ENCODE measurements around the gene NAPA.
A peak's percentile ranks its signal among the peaks of the same experiment; 100 is the strongest.

Gene NAPA

DNA sequence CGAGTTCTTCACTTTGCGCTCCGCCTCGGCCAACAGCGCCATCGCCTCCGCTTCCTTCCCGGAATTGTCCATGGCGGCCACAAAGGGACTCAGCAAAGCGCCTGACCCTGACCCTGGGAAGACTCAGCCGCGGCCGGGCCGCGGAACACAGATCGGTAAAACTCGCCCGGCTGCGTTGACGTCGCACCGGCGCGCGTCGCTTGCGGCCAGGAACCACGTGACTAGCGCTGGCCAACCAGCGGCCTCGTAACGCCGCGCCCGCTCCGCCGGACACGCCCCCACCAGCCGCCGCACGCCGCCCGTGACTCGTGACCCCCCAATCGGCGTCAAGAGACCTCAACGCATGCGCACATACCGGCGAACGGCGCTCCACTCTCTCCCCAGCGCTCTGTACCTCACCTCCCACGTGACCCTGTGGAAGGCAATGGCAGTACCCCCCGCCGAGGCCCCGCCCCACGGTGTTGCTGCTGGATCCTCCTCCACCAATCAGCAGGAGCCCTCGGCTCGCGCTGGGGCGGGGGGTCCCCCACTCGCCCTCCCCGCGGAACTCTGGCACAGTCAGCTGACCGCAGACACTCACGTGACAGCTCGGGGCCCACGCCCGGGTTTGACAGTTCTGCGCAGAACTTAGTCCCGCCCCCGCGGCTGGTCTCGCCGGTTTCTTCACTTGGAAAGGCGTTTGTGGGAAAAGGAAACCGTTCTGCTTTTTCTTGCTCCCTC is at the start of gene NAPA:
Gene NAPA, minus strand, starts transcription at position 195 of the 720 bp plus-strand sequence. Its CDS starts 123 bp downstream, at position 72.
- peak; percentile 100 for DNase-seq

DNA sequence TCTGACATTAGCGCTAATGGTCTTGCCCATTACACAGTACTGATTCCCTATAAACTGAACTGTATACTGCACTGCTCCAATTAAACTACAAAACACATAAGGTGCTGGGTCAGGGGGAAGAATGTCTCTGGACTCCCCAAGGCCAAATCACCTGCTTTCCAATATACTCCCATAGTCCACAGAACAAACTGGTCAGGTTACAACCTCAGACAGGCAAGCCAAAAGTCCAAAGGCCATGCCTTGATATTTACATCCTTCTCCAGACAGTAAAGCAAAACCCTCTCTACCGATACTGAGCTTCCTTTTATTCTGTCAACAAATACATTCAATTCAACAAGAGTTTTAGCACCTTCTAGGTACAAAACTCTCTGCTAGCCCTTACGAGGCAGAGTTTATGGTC is 49.2 kb upstream of the NAPA start:
- DNase-seq, result no peak

DNA sequence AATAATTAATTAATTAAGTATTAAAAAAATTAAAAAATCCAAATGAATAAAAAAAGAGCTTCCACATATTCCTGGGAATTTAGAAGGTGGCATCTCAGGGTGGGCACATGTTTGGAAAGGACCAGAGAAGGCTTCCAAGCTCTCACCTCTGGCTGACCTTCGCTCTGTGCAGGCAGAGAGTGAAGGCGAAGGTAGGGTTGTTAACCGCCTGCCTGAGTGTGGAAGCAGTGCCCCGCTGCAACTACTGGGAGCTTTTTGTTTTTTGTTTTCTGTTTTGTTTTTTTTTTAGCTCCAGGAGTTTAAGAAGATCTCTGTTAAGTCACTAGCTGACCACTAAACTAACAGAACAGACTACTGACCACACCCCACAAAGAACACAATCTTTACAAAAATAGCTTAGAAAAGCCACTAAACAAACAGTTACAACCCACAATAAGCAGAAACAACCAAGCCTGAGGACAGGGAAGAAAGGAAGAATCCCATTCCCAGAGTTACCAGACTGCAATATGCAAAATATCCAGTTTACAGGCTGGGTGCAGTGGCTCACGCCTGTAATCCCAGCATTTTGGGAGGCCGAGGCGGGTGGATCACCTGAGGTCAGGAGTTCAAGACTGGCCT is 46.7 kb upstream of the NAPA start:
- no peak for DNase-seq

DNA sequence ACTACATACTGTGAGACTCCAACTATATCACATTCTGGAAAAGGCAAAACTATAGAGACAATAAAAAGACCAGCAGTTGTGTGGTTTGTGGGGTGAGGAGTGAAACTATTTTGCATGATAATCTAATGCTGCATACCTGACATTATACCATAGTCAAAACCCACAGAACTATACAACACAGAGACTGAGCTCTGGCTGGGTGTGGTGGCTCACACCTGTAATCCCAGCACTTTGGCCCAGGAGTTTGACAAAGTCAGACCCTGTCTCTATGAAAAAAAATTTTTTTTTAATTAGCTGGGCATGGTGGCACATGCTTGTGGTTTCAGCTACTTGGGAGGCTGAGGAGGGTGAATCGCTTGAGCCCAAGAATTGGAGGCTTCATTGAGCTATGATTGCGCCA is 46.1 kb upstream of the NAPA start:
- no peak for DNase-seq

DNA sequence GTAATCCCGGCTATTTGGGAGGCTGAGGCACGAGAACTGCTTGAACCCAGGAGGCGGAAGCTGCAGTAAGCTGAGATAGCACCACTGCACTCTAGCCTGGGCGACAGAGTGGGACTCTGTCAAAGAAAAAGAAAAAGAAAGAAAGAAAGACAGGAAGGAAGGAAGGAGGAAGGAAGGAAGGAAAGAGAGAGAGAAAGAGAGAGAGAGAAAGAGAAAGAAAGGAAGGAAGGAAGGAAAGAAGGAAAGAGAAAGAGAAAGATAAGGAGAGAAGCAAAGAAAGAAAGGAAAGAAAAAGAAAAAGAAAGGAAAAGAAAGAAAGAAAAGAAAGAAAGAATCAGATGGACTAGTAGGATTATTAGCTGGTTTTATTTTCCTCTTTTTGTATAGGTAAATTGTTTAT is 35.3 kb upstream of the NAPA start:
- no peak for DNase-seq

DNA sequence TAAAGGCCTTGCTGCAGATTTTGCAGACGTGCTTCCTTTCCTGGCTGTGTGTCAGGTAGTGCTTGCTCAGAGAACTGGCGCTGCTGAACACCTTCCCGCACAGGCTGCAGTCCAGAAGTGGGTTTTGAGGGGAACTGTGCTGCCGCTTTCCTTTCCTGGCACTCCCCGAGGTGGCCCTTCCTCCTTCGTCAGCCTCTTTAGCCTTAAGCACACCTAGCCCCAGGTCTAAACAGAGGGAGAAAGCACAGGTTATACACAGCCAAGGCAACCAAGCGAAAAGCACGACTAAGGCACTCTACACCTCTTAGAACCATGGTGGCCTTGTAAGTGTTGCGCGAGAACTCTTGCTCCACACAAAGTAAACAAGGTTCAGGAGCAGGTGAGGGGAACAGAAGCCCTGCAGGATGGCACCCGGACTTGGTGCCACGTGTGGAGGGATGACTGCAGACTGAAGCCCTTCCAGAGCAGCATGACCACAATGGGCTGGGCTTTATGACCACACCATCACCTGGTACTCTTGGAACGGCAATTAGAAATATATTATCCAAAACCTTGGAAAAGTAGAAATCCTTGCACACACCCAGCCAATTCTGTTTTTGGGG is 34.5 kb upstream of the NAPA start:
- no peak for DNase-seq

DNA sequence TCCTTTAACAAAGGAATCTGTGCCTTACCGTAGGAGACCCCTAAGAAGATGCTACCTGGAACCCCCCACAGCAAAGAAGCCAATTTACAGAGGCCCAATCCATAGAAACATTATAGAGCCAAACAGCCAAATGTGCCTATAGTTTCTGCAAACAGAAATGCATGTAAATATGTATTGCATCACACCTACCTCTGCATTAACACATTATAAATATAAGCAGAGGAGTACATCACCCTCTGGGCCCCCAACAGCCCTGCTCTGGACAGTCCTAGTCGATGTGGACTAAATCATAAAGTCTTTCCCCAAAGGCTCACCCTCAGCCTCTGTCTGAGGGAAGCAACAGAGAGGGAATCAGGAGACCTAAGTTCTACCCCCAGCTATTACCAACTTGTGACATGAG is 32.3 kb upstream of the NAPA start:
- no peak for DNase-seq

DNA sequence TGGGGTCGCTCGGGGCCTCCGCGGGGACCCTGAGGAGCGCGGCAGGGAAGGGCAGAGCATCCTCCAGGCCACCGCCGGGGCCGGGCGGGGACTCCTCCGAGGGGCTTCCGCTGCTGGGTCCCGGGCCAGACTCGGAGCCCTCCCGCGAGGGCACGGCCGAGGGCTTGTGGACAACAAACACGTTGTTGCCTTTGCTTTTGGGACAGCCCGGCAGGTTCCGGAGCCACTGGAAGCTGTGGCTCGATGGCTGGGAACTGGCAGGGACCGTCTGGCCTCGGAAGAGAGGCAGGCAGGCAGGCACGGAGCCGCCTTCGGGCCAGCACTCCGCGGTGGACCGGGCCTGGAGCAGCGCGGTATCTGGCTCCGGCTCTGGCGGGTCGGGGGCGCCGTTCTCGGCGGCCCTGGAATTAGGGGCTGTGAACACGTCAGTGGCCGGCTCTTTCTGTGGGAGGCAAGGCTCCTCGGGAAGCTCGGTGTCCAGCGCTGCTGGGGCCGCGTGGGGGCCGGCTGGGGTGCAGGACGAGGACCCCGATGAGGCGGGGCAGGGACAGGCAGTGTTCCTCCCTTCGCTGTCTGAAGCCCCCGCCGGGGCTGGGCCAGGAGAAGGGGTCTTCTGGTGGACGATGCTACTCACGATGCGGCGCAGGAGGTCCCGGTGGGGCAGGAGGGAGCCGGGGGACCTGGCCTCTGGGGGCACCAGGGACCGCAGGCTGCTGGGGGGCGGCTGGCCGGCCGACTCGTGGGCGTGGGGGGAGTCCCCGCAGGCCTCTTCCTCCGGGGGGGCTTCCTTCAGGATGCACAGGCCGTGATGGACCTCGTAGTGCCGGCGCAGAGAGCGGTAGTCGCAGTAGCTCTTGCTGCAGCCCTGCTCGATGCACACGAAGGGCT is 30.4 kb upstream of the NAPA start:
- no peak for DNase-seq

DNA sequence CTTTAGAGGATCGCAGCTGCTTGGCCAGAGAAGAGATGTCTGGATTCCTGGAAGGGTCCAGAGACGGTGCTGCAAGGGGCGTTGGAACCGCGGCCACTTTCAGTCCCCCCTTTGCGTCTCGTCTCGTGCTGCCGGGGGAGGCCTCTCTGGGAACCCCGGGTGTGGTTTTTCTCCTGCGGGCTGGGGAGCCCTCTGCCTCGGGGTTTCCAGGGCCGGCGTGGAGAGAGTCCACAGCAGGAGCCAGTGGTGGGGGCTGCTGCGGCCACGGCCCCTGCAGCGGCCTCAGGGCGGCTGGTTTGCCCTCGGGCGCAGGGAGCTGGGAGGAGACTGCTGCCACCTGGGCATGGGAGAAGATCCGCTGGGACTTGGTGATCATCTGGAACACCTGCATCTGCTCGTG is 29.6 kb upstream of the NAPA start:
- DNase-seq, result no peak

DNA sequence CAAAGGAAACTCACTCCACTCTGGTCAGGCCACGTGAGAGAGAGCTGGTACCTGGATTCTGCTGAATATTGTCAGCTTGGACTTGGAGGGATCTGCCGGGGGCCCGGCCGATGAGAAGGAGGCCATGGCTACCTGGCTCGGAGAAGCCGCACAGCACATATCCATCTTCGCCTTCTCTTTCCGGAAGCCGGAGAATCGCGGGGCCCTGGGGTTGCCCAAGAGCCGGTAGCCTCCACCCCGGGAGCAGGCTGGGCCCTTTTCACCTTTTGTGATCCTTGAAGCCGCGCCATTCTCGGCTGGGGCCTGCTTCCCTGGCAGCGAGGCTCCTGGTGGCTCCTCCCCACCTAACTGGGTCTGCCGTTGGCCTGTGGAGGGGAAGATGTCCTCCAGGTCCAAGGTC is 29.2 kb upstream of the NAPA start:
- DNase-seq, result no peak

DNA sequence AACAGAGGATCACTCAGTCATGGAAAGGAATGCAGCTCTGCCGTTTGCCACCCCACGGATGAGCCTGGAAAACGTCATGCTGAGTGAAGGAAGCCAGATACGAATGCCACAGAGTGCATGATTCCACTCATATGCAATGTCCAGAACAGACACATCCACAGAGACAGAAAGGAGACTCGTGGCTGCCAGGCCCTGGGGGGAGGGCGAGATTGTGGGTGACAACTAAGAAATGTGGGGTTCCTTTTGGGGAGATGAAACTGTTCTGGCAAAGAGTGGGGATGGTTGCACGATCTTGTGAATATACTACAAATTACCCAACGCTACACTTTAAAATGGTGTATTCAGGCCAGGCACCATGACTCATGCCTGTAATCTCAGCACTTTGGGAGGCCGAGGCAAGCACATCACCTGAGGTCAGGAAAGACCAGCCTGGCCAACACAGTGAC is 27.2 kb upstream of the NAPA start:
- DNase-seq, result no peak

DNA sequence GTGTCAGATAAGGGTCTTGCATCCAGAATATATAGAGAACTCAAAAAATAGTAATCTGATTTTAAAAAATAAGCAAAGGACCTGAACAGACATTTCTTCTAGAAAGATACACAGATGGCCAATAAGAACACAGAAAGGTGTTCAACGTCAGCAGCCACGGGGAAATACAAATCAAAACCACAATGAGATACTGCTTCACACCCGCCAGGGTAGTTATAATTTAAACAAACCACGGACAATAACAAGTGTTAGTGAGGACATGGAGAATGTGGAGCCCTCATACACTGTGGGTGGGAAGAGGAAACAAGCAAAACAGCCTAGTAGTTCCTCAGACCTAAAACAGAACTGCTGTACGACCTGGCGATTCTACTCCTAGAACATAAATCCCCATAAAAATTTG is 26.7 kb upstream of the NAPA start:
- no peak for DNase-seq

DNA sequence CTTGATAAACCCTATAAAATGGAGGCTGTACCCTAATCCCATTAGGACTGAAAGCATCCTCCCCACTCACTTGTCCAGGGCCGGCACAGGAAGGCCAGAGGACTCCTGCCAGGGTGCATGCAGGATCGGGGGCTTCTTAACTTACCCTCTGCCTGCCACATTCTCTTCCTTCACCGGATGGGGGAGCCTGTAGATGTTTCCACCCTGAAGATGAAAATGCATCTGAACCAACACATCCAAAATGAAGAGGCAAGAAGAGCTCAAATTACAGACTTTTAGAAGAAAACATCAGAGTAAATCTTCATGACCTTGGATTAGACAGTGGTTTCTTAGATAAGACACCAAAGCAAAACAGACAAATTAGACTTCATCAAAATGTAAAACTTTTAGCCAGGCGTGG is 25.9 kb upstream of the NAPA start:
- DNase-seq, result no peak

DNA sequence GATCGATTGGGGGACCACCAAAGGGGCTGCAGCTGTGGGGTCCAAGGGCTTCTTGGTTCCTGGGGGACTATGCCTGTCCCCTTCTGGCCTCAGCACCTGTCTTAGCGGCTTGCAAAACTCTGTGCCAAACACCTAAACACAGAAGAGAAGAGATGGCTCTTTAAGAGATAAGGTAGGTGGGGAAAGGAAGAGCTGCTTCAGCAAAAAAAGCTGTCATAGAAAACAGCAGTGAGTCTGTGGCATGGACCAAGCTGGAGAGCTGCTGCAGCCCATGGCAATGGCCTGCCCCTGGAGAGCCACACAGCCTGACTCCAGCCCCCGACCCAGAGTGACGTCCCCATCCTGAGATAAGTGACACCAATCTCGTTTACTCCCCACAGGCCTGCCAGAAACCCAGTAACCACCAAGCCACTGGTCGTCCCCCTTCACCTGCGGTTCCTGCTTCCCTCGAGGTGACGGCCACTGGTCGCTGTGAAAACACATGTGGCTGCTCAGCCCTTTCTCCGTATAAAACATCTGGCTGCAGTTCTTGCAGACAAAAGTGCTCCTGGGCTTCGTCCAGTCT is 25.0 kb upstream of the NAPA start:
- DNase-seq, result no peak

DNA sequence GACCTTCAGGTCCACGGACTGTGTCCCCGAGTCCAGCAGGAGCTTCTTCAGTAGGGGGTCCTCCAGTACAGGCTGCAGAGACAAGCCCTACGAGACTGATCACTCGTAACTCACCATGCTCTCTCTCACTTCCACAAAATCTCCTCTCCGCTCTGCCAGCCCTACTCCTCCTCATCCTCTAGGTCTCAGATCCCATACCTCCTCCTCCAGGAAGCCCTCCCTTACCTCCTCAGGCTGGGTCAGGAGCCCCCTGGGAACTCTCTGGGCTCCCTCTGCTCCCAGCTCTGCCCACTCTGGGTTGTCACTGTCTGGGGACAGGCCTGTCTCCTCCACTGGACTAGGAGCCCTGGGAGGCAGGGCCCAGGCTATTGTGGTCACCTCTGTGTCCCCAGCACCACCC is 23.9 kb upstream of the NAPA start:
- no peak for DNase-seq

DNA sequence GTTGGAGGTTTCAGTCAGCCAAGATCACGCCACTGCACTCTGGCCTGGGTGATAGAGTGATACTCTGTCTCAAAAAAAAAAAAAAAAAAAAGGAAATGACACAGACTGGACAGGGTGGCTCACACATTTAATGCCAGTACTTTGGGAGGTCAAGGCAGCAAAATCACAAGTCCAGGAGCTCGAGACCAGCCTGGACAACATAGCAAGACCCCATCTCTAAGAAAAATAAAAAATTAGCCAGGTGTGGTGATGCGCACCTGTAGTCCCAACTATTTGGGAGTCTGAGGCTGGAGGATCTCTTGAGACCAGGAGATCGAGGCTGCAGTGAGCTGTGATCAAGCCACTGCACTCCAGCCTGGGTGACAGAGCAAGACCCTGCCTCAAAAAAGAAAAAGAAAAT is 22.6 kb upstream of the NAPA start:
- no peak for DNase-seq

DNA sequence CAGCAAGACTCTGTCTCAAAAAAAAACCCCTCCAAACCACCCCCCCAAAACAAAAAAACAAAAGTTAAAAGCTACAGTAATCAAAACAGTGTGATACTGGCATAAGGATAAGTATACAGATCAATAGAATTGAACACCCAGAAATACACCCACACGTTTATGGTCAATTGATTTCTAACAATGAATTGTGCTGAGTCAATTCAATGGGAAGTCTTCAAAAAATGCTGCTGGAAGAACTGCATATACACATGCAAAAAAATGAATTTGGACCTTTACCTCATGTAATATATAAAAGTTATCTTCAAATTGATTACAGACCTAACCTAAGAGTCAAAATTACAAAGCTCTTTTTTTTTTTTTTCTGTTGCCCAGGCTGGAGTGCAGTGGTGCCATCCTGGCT is 19.8 kb upstream of the NAPA start:
- DNase-seq, result no peak

DNA sequence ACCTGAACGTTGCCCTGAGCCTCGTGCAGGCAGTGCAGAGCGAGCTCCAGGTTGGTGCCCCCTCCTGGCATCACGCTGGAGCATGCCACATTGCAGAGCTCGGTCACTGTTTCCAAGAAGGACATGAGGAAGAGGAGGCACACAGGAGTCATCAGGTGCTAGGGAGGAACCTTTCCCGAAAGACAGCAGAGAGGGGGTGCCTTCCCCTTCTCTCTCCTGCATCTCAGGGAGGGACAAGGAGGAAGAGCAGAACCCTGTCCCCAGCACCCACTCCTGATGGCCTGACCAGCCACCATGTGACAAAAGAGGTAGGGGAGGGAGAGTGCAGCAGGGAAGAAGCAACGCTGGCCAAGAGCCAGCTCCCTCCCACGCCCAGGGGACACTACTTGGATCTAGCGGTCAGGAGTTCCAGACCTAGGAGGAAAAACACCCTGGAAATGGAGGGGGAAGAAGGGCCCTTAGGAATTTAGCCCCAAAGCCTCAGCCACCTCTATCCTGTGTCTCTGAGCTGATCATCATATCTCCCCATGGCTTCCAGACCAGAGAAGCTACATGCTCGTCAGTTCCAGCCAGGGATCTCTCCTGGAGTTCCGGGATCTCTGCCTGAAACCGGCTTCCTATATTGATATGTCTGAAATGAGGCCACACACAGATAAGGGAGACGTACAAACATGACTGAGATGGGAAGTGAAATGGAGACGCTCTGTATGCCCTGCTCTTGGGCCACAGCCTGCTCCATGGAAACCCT is 17.0 kb upstream of the NAPA start:
- no peak for DNase-seq

DNA sequence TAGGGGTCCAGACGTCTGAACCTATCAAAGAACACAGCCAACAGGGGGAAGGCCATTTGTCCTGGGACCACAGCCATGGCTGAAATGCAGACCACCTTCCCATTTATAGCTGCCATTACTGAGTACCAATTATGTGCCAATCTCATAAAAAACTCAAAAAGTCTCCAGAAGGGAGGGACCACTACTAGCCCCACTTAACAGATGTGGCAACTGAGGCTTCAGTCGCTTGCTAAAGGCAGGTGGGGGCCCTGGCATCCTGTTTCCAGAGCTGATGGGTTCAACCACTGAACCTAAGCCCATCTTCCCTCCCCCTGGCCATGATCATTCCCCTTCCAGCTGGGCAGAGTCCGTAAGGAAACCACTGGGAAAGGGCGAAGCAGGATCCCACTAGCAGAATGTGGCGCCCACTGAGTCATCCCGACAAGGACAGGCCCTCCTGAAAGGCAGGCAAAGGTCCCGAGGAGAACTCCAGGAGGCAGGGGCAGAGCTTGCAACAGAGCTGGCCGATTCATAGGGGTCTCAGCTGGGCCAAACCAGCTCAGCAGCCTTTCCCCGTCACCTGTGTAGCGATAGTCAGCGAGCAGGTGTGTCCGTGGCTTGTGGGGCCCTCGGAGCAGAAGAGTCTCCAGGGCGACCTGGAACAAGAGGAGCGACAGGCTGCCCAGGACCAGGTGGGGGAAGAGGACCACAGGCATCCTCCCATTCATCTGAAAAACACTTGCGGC is 14.3 kb upstream of the NAPA start:
- no peak for DNase-seq

DNA sequence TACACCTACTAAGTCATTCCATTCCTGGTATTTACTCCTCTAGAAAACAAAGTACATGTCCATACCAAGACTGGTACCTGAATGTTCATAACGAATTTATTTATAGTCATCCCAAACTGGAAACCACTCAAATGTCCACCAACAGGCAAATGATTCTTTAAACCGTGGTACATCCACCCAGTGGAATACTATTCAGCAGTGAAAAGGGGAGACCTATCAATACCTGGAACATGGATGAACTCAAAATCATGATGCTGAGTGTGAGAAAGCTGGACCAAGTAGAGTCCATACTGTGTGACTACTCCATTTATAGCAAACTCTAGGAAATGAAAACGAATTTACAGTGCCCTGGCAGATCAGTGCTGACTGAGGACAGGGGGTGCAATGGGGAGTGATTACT is 11.9 kb upstream of the NAPA start:
- DNase-seq, result no peak

DNA sequence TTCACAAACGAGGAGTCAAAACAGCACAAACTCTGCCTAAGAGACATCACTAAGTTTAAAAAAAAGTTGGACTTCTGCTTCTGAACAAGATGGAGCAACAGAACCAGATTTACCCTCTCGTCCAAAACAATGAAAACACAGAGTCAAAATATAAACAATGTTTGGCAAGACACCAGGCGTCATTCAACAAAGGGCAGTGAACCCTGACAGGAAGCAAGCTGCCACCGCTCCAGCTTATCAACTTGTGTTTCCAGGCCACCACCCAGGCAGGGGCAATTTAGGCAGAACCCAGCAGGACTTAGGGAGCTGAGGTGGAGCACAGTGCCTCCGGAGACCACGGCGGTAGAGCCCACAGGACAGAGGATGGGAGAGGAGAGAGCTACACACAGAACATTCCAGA is 8.6 kb upstream of the NAPA start:
- peak in 1 of 2 experiments; percentile 13 for DNase-seq

Measured in NCI-H2081 (cell line).